Endothelial cell of umbilical vein (primary cell): ENCODE measurements around the gene ARPC5. TPM values are rescaled to one million over a fixed set of nuclear protein-coding genes. Genes with fewer than 3 reads are reported as not detected.
"Not testable (repeated sequence)": the region's sequence is repeated elsewhere in the genome, so short reads cannot be mapped to it uniquely, and the experiment has no call there.

ENCODE experiments used
- BruUV-seq: library from RNA; stranded (reverse); fragments of 400-500 nt; replicated peaks from 2 replicates; lab custom pipeline; 2021; lab: Mats Ljungman, UMichigan
- CTCF ChIA-PET: fragments of 300-600, 350-600 bp; sonication (Branson Sonifier 250); formaldehyde crosslinking; loops from one replicate; lab custom pipeline; 2021; ENCODE audit warnings: antibody characterized with exemption, inconsistent platforms; lab: Charles Lee
- POLR2A ChIA-PET: fragments of 300-600, 350-600 bp; sonication (Branson Sonifier 250); formaldehyde crosslinking; loops from one replicate; lab custom pipeline; 2021; ENCODE audit warnings: antibody characterized with exemption, inconsistent platforms; lab: Charles Lee
- DNase-seq: peaks from one replicate; pipeline ENCODE4 v3.0.0-alpha.2; 2011; ENCODE audit warnings: low read depth, low spot score
- FAIRE-seq: peaks from 2 replicates; lab custom pipeline; 2011; peaks lifted over from hg19 to GRCh38; lab: Jason Lieb, UNC
- H2AFZ ChIP-seq: 2 replicates; pipeline ENCODE4 v1.6.0; 2012; ENCODE audit warnings: low read depth, low read length, control low read depth, inconsistent platforms
- H3K27ac ChIP-seq: 2 replicates; pipeline ENCODE4 v1.5.1; 2011; ENCODE audit warnings: low read depth, mild to moderate bottlenecking, control low read depth, low read length, moderate library complexity; ENCODE audit not compliant: insufficient read depth
- H3K27me3 ChIP-seq, 2 experiments: 2 replicates each; pipeline versions ENCODE4 v1.6.0 to v1.6.1; 2011; ENCODE audit warnings: low read length in 2 of 2, mixed read lengths in 1 of 2; ENCODE audit not compliant: control insufficient read depth in 2 of 2, insufficient read depth in 2 of 2
- H3K36me3 ChIP-seq, 2 experiments: 2 replicates in 1 of 2; 3 replicates in 1 of 2; pipeline ENCODE4 v1.5.1; 2011; ENCODE audit warnings: low read length in 2 of 2, mild to moderate bottlenecking in 1 of 2, moderate library complexity in 1 of 2; ENCODE audit not compliant: control insufficient read depth in 2 of 2, insufficient read depth in 2 of 2; ENCODE audit errors: extremely low read depth in 1 of 2
- H3K4me1 ChIP-seq: 3 replicates; pipeline ENCODE4 v1.5.1; 2011; ENCODE audit warnings: mild to moderate bottlenecking, low read length; ENCODE audit not compliant: control insufficient read depth, insufficient read depth; ENCODE audit errors: extremely low read depth
- H3K4me2 ChIP-seq: 2 replicates; pipeline ENCODE4 v1.6.1; 2011; ENCODE audit warnings: low read length, control low read depth, mixed read lengths; ENCODE audit not compliant: insufficient read depth
- H3K4me3 ChIP-seq, 3 experiments: fragments of 200-600 bp in 1 of 3; sonication (generic), shearing (Covaris generic) in 1 of 3; replicated peaks in 1 of 3; 2 replicates each; pipeline ENCODE4 v1.5.1; 2011 to 2016; ENCODE audit warnings: control low read depth in 3 of 3, low read length in 3 of 3, mild to moderate bottlenecking in 2 of 3, inconsistent platforms in 1 of 3, low read depth in 1 of 3, moderate library complexity in 1 of 3; ENCODE audit not compliant: insufficient read depth in 1 of 3
- H3K79me2 ChIP-seq: 2 replicates; pipeline ENCODE4 v1.6.0; 2012; ENCODE audit warnings: low read length, inconsistent platforms; ENCODE audit not compliant: control insufficient read depth, insufficient read depth
- H3K9ac ChIP-seq: replicated peaks from 2 replicates; pipeline ENCODE3; 2011; ENCODE audit warnings: low read length, control low read depth; ENCODE audit not compliant: insufficient read depth; ENCODE audit errors: extremely low read depth
- H3K9me1 ChIP-seq: replicated peaks from 3 replicates; pipeline ENCODE4 v1.6.0; 2011; ENCODE audit warnings: mild to moderate bottlenecking, low read length; ENCODE audit not compliant: control insufficient read depth, insufficient read depth; ENCODE audit errors: extremely low read depth
- H3K9me3 ChIP-seq: replicated peaks from 2 replicates; pipeline ENCODE4 v1.5.1; 2012; ENCODE audit warnings: low read length, inconsistent platforms; ENCODE audit not compliant: control insufficient read depth, insufficient read depth
- H4K20me1 ChIP-seq: replicated peaks from 2 replicates; pipeline ENCODE3; 2011; ENCODE audit warnings: mild to moderate bottlenecking, low read length; ENCODE audit not compliant: control insufficient read depth, insufficient read depth; ENCODE audit errors: extremely low read depth
- CTCF ChIP-seq, 2 donors: IDR thresholded peaks; 1 replicate in 1 of 2; 2 replicates in 1 of 2; pipeline ENCODE4 v1.5.1; 2011; ENCODE audit warnings: low read length in 2 of 2, mild to moderate bottlenecking in 2 of 2, moderate library complexity in 2 of 2, control low read depth in 1 of 2, inconsistent platforms in 1 of 2, low read depth in 1 of 2; ENCODE audit not compliant: insufficient read depth in 1 of 2; ENCODE audit errors: extremely low read depth in 1 of 2
- EZH2 ChIP-seq: IDR thresholded peaks from 2 replicates; pipeline ENCODE4 v1.6.1; 2012; ENCODE audit warnings: borderline replicate concordance, low read depth, mild to moderate bottlenecking, moderate library complexity, low read length, inconsistent platforms; ENCODE audit not compliant: severe bottlenecking
- FOS ChIP-seq: IDR thresholded peaks from 2 replicates; pipeline ENCODE4 v1.6.1; 2011; ENCODE audit warnings: mild to moderate bottlenecking, low read length, moderate library complexity, borderline replicate concordance; ENCODE audit not compliant: insufficient read depth
- GATA2 ChIP-seq: IDR thresholded peaks from 2 replicates; pipeline ENCODE4 v1.7.0; 2011; ENCODE audit warnings: low read depth, mild to moderate bottlenecking, moderate library complexity, mixed read lengths, low read length; ENCODE audit not compliant: insufficient read length, insufficient read depth
- JUN ChIP-seq: IDR thresholded peaks from 2 replicates; pipeline ENCODE4 v1.6.1; 2011; ENCODE audit warnings: borderline replicate concordance, low read depth; ENCODE audit not compliant: insufficient read length, insufficient read depth
- MAX ChIP-seq: IDR thresholded peaks from 2 replicates; pipeline ENCODE4 v1.6.1; 2011; ENCODE audit not compliant: insufficient read depth, insufficient read length
- MYC ChIP-seq: IDR thresholded peaks from one replicate; pipeline ENCODE4 v1.6.1; 2011; ENCODE audit warnings: mild to moderate bottlenecking, low read depth, low read length
- POLR2A ChIP-seq: IDR thresholded peaks from 2 replicates; pipeline ENCODE4 v1.6.1; 2012; ENCODE audit warnings: low read depth, mild to moderate bottlenecking, control low read depth, low read length
- POLR2AphosphoS5 ChIP-seq: IDR thresholded peaks from 2 replicates; pipeline ENCODE4 v1.6.1; 2012; ENCODE audit warnings: low read depth, mild to moderate bottlenecking, control low read depth, low read length, moderate library complexity; ENCODE audit not compliant: insufficient read depth
- dilution Hi-C: fragments of 300-500 bp; cut with MboI; formaldehyde crosslinking; loops from one replicate; pipeline ENCODE4 v1.15.0; 2019; ENCODE audit warnings: low sequenced_read_pairs; ENCODE audit not compliant: extremely low pct_ligation_motif_present
- intact Hi-C: fragments of 100-400 bp; cut with micrococcal nuclease; formaldehyde crosslinking; loops from one replicate; pipeline ENCODE4 v1.10.0; 2022
- polyA plus RNA-seq, 4 experiments: library from polyadenylated mRNA; depleted of rRNA in 3 of 4; stranded (reverse) in 3 of 4; unstranded in 1 of 4; fragments of >200 nt; gene quantifications; 2 replicates each; pipeline versions ENCODE4 v1.2.1 to v1.2.3, GENCODE V29; 2011 to 2012; ENCODE audit warnings: missing spikeins in 1 of 4
- total RNA-seq: library from RNA; stranded (reverse); gene quantifications from 2 replicates; pipeline ENCODE4 v1.2.3, GENCODE V29; 2021

The ARPC5 gene
- total and polyA plus RNA-seq, 2 donors (not counting 3 experiments of a cell fraction or from before 2014, with no cell fraction given): 110 to 185 TPM

- TF ChIP-seq EZH2 (no peak), POLR2A (no peak), JUN (no peak), MYC (no peak), MAX (no peak), CTCF (IDR thresholded peaks at IDR 0.05; ENCODE audit: extremely low read depth in 1 of 2, insufficient read depth in 1 of 2, low read depth in 1 of 2, low read length in 2 of 2) (no peak), GATA2 (no peak), POLR2AphosphoS5 (no peak), FOS (no peak)
- H4K20me1 ChIP-seq: no peaks in the 10 kb centered on the region
- dilution Hi-C loops: no loop called here
- POLR2A ChIA-PET: no interaction called here
- H3K9me1 ChIP-seq: no peaks in the 10 kb centered on the region
- H3K36me3 ChIP-seq: peaks cover 0 to 2% of the 10 kb centered on the region in 2 experiments
- no peaks in the 10 kb centered on the region for H3K79me2 ChIP-seq
- H3K9me3 ChIP-seq: no peaks in the 10 kb centered on the region
- H3K4me1 ChIP-seq: no peaks in the 10 kb centered on the region
- intact Hi-C loops: no loop called here
- no peak overlapping the region for H2AFZ ChIP-seq
- H3K4me3 ChIP-seq: no peak overlapping the region
- H3K27ac ChIP-seq: no peak overlapping the region
- H3K4me2 ChIP-seq: no peak overlapping the region
- CTCF ChIA-PET: interaction anchor here (1.3 to 2.2 kb wide), 2 partner anchors 11 to 14 kb away, joined by 3 to 10 read pairs; no protein-coding TSS in a partner anchor
- FAIRE-seq (no peak), DNase-seq (no peak)
- BruUV-seq: no TSS peak
- no peaks in the 10 kb centered on the region for H3K27me3 ChIP-seq
- no peak overlapping the region for H3K9ac ChIP-seq
These were observed 15.8 kb downstream of the ARPC5 start for GRCh38 chr1:183619781-183620180.

GRCh38 chr1:183618202-183618601 lies 17.4 kb downstream of the ARPC5 start:
- H3K4me1 ChIP-seq, BruUV-seq, H2AFZ ChIP-seq, H3K27me3 ChIP-seq, CTCF ChIA-PET, H3K9ac ChIP-seq, intact Hi-C loops, H3K36me3 ChIP-seq, H3K79me2 ChIP-seq, FAIRE-seq, H3K27ac ChIP-seq, H4K20me1 ChIP-seq, POLR2A ChIA-PET, H3K9me1 ChIP-seq, H3K4me2 ChIP-seq, H3K4me3 ChIP-seq, dilution Hi-C loops, H3K9me3 ChIP-seq, DNase-seq: not testable (repeated sequence)

- H3K4me2 ChIP-seq, H3K4me3 ChIP-seq, H3K9ac ChIP-seq, POLR2A ChIA-PET, H3K9me1 ChIP-seq, intact Hi-C loops, H3K36me3 ChIP-seq, dilution Hi-C loops, DNase-seq, H3K27ac ChIP-seq, H3K27me3 ChIP-seq, FAIRE-seq, H4K20me1 ChIP-seq, CTCF ChIA-PET, BruUV-seq, H2AFZ ChIP-seq, H3K9me3 ChIP-seq, H3K79me2 ChIP-seq: not testable (repeated sequence)
- peaks cover 16% of the 10 kb centered on the region for H3K4me1 ChIP-seq
These were observed 22.6 kb downstream of the ARPC5 start for GRCh38 chr1:183612975-183613374.
